OCI-LY1 (cell line): Measurements from ENCODE around the gene TMEM187.

Source experiments
- EZH2 ChIP-seq: fragments of 200-600 bp; sonication (generic), shearing (Covaris generic); IDR thresholded peaks from 2 replicates; pipeline ENCODE4 v1.8.0; 2017; ENCODE audit warnings: borderline replicate concordance, mixed run types, mild to moderate bottlenecking, antibody characterized with exemption, low read length, moderate library complexity, mixed read lengths
- TF ChIP-seq, protein P1 (sequence below): fragments of 200-600 bp; sonication (generic), shearing (Covaris generic); IDR thresholded peaks from 2 replicates; pipeline ENCODE4 v1.5.1; 2017; ENCODE audit warnings: mild to moderate bottlenecking, antibody characterized with exemption, low read length, moderate library complexity, mixed read lengths

DNA sequence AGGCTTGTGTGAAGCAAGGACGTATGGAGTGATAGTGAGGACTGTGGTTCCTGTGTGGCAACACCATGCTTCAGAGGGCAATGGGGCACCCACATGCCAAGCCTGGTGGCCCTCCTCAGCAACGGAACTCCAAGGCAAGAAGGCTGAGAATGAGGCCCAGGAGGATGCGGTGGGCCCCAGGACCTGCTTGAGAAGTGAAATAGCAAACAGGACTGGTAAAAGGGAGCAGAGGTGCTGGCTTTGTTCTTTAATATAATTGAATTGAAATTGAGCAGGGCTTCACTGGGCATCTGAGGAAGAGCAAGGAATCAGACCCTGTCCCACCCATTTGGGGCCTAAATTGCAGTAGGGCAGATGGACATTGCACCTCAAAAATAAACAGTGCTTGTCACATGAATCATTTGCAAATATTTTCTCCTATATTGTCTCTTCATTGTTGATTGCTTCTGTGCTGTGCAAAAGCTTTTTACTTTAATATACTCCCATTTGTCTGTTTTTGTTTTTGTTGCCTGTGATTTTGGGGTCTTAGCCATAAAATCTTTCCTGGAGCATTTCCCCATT lies 2.3 kb downstream of the TMEM187 start:
- TF ChIP-seq, protein P1, sequence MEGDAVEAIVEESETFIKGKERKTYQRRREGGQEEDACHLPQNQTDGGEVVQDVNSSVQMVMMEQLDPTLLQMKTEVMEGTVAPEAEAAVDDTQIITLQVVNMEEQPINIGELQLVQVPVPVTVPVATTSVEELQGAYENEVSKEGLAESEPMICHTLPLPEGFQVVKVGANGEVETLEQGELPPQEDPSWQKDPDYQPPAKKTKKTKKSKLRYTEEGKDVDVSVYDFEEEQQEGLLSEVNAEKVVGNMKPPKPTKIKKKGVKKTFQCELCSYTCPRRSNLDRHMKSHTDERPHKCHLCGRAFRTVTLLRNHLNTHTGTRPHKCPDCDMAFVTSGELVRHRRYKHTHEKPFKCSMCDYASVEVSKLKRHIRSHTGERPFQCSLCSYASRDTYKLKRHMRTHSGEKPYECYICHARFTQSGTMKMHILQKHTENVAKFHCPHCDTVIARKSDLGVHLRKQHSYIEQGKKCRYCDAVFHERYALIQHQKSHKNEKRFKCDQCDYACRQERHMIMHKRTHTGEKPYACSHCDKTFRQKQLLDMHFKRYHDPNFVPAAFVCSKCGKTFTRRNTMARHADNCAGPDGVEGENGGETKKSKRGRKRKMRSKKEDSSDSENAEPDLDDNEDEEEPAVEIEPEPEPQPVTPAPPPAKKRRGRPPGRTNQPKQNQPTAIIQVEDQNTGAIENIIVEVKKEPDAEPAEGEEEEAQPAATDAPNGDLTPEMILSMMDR: no peak
- TF ChIP-seq EZH2: no peak
